ENCODE measurements around the gene AKT2. TPM values are rescaled to one million over a fixed set of nuclear protein-coding genes. Genes with fewer than 3 reads are reported as not detected.

The AKT2 gene
- total and polyA plus RNA-seq, 2 donors = 48.9 to 110 TPM

GRCh38 chr19:40321566-40322270 lies 36.6 kb upstream of the AKT2 start:
- Histone ChIP-seq H3K36me3 (ENCODE audit: control insufficient read depth in 2 of 2, insufficient read depth in 2 of 2, low read length in 1 of 2) (peaks cover 56 to 81% of the 10 kb centered on the region in 2 donors), H3K4me3 (ENCODE audit: low read length in 2 of 2) (no peak overlapping the region), H3K27ac (ENCODE audit: low read depth in 1 of 2, low read length in 1 of 2) (no peak overlapping the region), H3K4me1 (ENCODE audit: control insufficient read depth in 2 of 2, insufficient read depth in 2 of 2, low read length in 2 of 2) (no peaks in the 10 kb centered on the region), H3K27me3 (ENCODE audit: control insufficient read depth in 2 of 2, insufficient read depth in 1 of 2, low read length in 1 of 2) (no peaks in the 10 kb centered on the region), H3K9me3 (ENCODE audit: control insufficient read depth in 2 of 2, insufficient read depth in 1 of 2, low read length in 1 of 2) (no peaks in the 10 kb centered on the region)
- 97% methylated on average over 27 of the region's 27 CpGs for WGBS
- DNase-seq (ENCODE audit: low read depth in 6 of 9, low spot score in 9 of 9) = no peak

- Histone ChIP-seq H3K27ac (ENCODE audit: low read depth in 1 of 2, low read length in 1 of 2) (no peak overlapping the region), H3K27me3 (ENCODE audit: control insufficient read depth in 2 of 2, insufficient read depth in 1 of 2, low read length in 1 of 2) (no peaks in the 10 kb centered on the region), H3K4me3 (ENCODE audit: low read length in 2 of 2) (no peak overlapping the region), H3K9me3 (ENCODE audit: control insufficient read depth in 2 of 2, insufficient read depth in 1 of 2, low read length in 1 of 2) (no peaks in the 10 kb centered on the region), H3K36me3 (ENCODE audit: control insufficient read depth in 2 of 2, insufficient read depth in 2 of 2, low read length in 1 of 2) (peaks cover 50 to 78% of the 10 kb centered on the region in 2 donors), H3K4me1 (ENCODE audit: control insufficient read depth in 2 of 2, insufficient read depth in 2 of 2, low read length in 2 of 2) (no peaks in the 10 kb centered on the region)
- 98% methylated on average over 18 of the region's 18 CpGs for WGBS
- DNase-seq (ENCODE audit: low read depth in 6 of 9, low spot score in 9 of 9) = no peak
These were observed 35.9 kb upstream of the AKT2 start for GRCh38 chr19:40321076-40321475.

- Histone ChIP-seq H3K36me3 (ENCODE audit: control insufficient read depth in 2 of 2, insufficient read depth in 2 of 2, low read length in 1 of 2) (peaks cover 45 to 74% of the 10 kb centered on the region in 2 donors), H3K4me3 (ENCODE audit: low read length in 2 of 2) (no peak overlapping the region), H3K4me1 (ENCODE audit: control insufficient read depth in 2 of 2, insufficient read depth in 2 of 2, low read length in 2 of 2) (no peaks in the 10 kb centered on the region), H3K9me3 (ENCODE audit: control insufficient read depth in 2 of 2, insufficient read depth in 1 of 2, low read length in 1 of 2) (no peaks in the 10 kb centered on the region), H3K27ac (ENCODE audit: low read depth in 1 of 2, low read length in 1 of 2) (no peak overlapping the region), H3K27me3 (ENCODE audit: control insufficient read depth in 2 of 2, insufficient read depth in 1 of 2, low read length in 1 of 2) (no peaks in the 10 kb centered on the region)
- 95% methylated on average over 7 of the region's 7 CpGs for WGBS
- no peak for DNase-seq (ENCODE audit: low read depth in 6 of 9, low spot score in 9 of 9)
These were observed 35.4 kb upstream of the AKT2 start for GRCh38 chr19:40320558-40320935.

- WGBS = 96% methylated on average over 7 of the region's 7 CpGs
- Histone ChIP-seq H3K9me3 (ENCODE audit: control insufficient read depth in 2 of 2, insufficient read depth in 1 of 2, low read length in 1 of 2) (no peaks in the 10 kb centered on the region), H3K4me3 (ENCODE audit: low read length in 2 of 2) (no peak overlapping the region), H3K4me1 (ENCODE audit: control insufficient read depth in 2 of 2, insufficient read depth in 2 of 2, low read length in 2 of 2) (no peaks in the 10 kb centered on the region), H3K36me3 (ENCODE audit: control insufficient read depth in 2 of 2, insufficient read depth in 2 of 2, low read length in 1 of 2) (peaks cover 24 to 48% of the 10 kb centered on the region in 2 donors), H3K27ac (ENCODE audit: low read depth in 1 of 2, low read length in 1 of 2) (no peak overlapping the region), H3K27me3 (ENCODE audit: control insufficient read depth in 2 of 2, insufficient read depth in 1 of 2, low read length in 1 of 2) (no peaks in the 10 kb centered on the region)
- DNase-seq (ENCODE audit: low read depth in 6 of 9, low spot score in 9 of 9) = no peak
These were observed 32.2 kb upstream of the AKT2 start for GRCh38 chr19:40317338-40317737.

- Histone ChIP-seq H3K9me3 (ENCODE audit: control insufficient read depth in 2 of 2, insufficient read depth in 1 of 2, low read length in 1 of 2) (no peaks in the 10 kb centered on the region), H3K4me1 (ENCODE audit: control insufficient read depth in 2 of 2, insufficient read depth in 2 of 2, low read length in 2 of 2) (no peaks in the 10 kb centered on the region), H3K4me3 (ENCODE audit: low read length in 2 of 2) (no peak overlapping the region), H3K36me3 (ENCODE audit: control insufficient read depth in 2 of 2, insufficient read depth in 2 of 2, low read length in 1 of 2) (peaks cover 11 to 34% of the 10 kb centered on the region in 2 donors), H3K27me3 (ENCODE audit: control insufficient read depth in 2 of 2, insufficient read depth in 1 of 2, low read length in 1 of 2) (no peaks in the 10 kb centered on the region), H3K27ac (ENCODE audit: low read depth in 1 of 2, low read length in 1 of 2) (no peak overlapping the region)
- WGBS = 95% methylated on average over 5 of the region's 5 CpGs
- DNase-seq (ENCODE audit: low read depth in 6 of 9, low spot score in 9 of 9) = no peak
These were observed 30.8 kb upstream of the AKT2 start for GRCh38 chr19:40315812-40316470.

- DNase-seq (ENCODE audit: low read depth in 6 of 9, low spot score in 9 of 9) = no peak
- 89% methylated on average over 2 of the region's 2 CpGs for WGBS
- Histone ChIP-seq H3K27ac (ENCODE audit: low read depth in 1 of 2, low read length in 1 of 2) (no peak overlapping the region), H3K36me3 (ENCODE audit: control insufficient read depth in 2 of 2, insufficient read depth in 2 of 2, low read length in 1 of 2) (peaks cover 6 to 21% of the 10 kb centered on the region in 2 donors), H3K4me3 (ENCODE audit: low read length in 2 of 2) (no peak overlapping the region), H3K9me3 (ENCODE audit: control insufficient read depth in 2 of 2, insufficient read depth in 1 of 2, low read length in 1 of 2) (no peaks in the 10 kb centered on the region), H3K4me1 (ENCODE audit: control insufficient read depth in 2 of 2, insufficient read depth in 2 of 2, low read length in 2 of 2) (no peaks in the 10 kb centered on the region), H3K27me3 (ENCODE audit: control insufficient read depth in 2 of 2, insufficient read depth in 1 of 2, low read length in 1 of 2) (no peaks in the 10 kb centered on the region)
These were observed 29.5 kb upstream of the AKT2 start for GRCh38 chr19:40314656-40315055.

- 99% methylated on average over 9 of the region's 9 CpGs for WGBS
- H3K36me3 ChIP-seq (ENCODE audit: control insufficient read depth in 2 of 2, insufficient read depth in 2 of 2, low read length in 1 of 2) = peaks cover 2 to 17% of the 10 kb centered on the region in 2 donors
- no peak for DNase-seq (ENCODE audit: low read depth in 6 of 9, low spot score in 9 of 9)
These were observed 28.3 kb upstream of the AKT2 start for GRCh38 chr19:40313229-40313983.

GRCh38 chr19:40312533-40312932 lies 27.4 kb upstream of the AKT2 start:
- H3K36me3 ChIP-seq (ENCODE audit: control insufficient read depth in 2 of 2, insufficient read depth in 2 of 2, low read length in 1 of 2) = peaks cover 0 to 9% of the 10 kb centered on the region in 2 donors
- H3K4me3 ChIP-seq (ENCODE audit: low read length in 2 of 2) = no peak overlapping the region
- no peak for DNase-seq (ENCODE audit: low read depth in 6 of 9, low spot score in 9 of 9)
- no peaks in the 10 kb centered on the region for H3K27me3 ChIP-seq (ENCODE audit: control insufficient read depth in 2 of 2, insufficient read depth in 1 of 2, low read length in 1 of 2)
- H3K27ac ChIP-seq (ENCODE audit: low read depth in 1 of 2, low read length in 1 of 2) = no peak overlapping the region
- H3K4me1 ChIP-seq (ENCODE audit: control insufficient read depth in 2 of 2, insufficient read depth in 2 of 2, low read length in 2 of 2) = no peaks in the 10 kb centered on the region
- H3K9me3 ChIP-seq (ENCODE audit: control insufficient read depth in 2 of 2, insufficient read depth in 1 of 2, low read length in 1 of 2) = no peaks in the 10 kb centered on the region
- 31% methylated on average over 2 of the region's 2 CpGs for WGBS

More at GRCh38 chr19:40313229-40313983, 28.3 kb upstream of the AKT2 start:
- H3K4me3 ChIP-seq (ENCODE audit: low read length in 2 of 2) = no peak overlapping the region
- H3K4me1 ChIP-seq (ENCODE audit: control insufficient read depth in 2 of 2, insufficient read depth in 2 of 2, low read length in 2 of 2) = no peaks in the 10 kb centered on the region
- H3K27ac ChIP-seq (ENCODE audit: low read depth in 1 of 2, low read length in 1 of 2) = no peak overlapping the region
- H3K9me3 ChIP-seq (ENCODE audit: control insufficient read depth in 2 of 2, insufficient read depth in 1 of 2, low read length in 1 of 2) = no peaks in the 10 kb centered on the region
- H3K27me3 ChIP-seq (ENCODE audit: control insufficient read depth in 2 of 2, insufficient read depth in 1 of 2, low read length in 1 of 2) = no peaks in the 10 kb centered on the region

- H3K36me3 ChIP-seq (ENCODE audit: control insufficient read depth in 2 of 2, insufficient read depth in 2 of 2, low read length in 1 of 2) = peaks cover 0 to 5% of the 10 kb centered on the region in 2 donors
- H3K9me3 ChIP-seq (ENCODE audit: control insufficient read depth in 2 of 2, insufficient read depth in 1 of 2, low read length in 1 of 2) = no peaks in the 10 kb centered on the region
- H3K4me1 ChIP-seq (ENCODE audit: control insufficient read depth in 2 of 2, insufficient read depth in 2 of 2, low read length in 2 of 2) = no peaks in the 10 kb centered on the region
- no peak overlapping the region for H3K4me3 ChIP-seq (ENCODE audit: low read length in 2 of 2)
- DNase-seq (ENCODE audit: low read depth in 6 of 9, low spot score in 9 of 9) = no peak
- no peaks in the 10 kb centered on the region for H3K27me3 ChIP-seq (ENCODE audit: control insufficient read depth in 2 of 2, insufficient read depth in 1 of 2, low read length in 1 of 2)
- H3K27ac ChIP-seq (ENCODE audit: low read depth in 1 of 2, low read length in 1 of 2) = no peak overlapping the region
- WGBS = 96% methylated on average over 1 of the region's 1 CpG
These were observed 24.5 kb upstream of the AKT2 start for GRCh38 chr19:40309666-40310065.
